ENCODE data around the gene TMPRSS11A.

DNA sequence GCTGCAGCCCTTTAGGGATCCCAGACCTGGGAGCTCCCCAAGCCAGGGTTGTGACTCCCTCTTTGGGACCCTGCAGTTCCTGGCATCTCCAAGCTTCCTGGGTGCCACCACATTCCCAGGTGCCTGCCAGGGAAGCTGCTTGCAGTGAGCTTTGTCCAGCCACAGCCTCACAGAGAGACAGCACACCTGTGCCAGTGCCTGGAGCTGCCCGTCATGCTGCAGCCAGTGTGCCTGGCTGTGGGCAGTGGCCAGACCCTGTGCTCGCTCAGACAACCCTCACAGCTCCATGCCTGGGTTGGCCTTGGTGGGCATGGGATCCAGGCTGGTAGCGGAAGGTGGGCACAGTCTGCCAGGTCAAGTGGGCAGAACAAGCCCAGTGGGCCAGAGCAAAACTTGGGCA, 36.0 kb downstream of the TMPRSS11A start:
- TF ChIP-seq, protein P1, sequence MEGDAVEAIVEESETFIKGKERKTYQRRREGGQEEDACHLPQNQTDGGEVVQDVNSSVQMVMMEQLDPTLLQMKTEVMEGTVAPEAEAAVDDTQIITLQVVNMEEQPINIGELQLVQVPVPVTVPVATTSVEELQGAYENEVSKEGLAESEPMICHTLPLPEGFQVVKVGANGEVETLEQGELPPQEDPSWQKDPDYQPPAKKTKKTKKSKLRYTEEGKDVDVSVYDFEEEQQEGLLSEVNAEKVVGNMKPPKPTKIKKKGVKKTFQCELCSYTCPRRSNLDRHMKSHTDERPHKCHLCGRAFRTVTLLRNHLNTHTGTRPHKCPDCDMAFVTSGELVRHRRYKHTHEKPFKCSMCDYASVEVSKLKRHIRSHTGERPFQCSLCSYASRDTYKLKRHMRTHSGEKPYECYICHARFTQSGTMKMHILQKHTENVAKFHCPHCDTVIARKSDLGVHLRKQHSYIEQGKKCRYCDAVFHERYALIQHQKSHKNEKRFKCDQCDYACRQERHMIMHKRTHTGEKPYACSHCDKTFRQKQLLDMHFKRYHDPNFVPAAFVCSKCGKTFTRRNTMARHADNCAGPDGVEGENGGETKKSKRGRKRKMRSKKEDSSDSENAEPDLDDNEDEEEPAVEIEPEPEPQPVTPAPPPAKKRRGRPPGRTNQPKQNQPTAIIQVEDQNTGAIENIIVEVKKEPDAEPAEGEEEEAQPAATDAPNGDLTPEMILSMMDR (conservative IDR thresholded peaks at IDR 0.05 in 1 of 2, IDR thresholded peaks at IDR 0.05 in 1 of 2; ENCODE audit: extremely low read depth in 1 of 2, insufficient read depth in 1 of 2, low read depth in 1 of 2, low read length in 2 of 2): no peak
- no peak for TF ChIP-seq EZH2 (IDR thresholded peaks at IDR 0.05; ENCODE audit: borderline replicate concordance, low read length)

Measured in mammary epithelial cell (primary cell).